ENCODE measurements around the gene ALDH3A1. TPM values are rescaled to one million over a fixed set of nuclear protein-coding genes. Genes with fewer than 3 reads are reported as not detected.

ALDH3A1 gene
- total RNA-seq, 1 experiment from 2014 or later = not detected

- CTCF ChIA-PET = no interaction called here
- BruUV-seq (replicated peaks) = no TSS peak
- TF ChIP-seq EZH2 (IDR thresholded peaks at IDR 0.05; ENCODE audit: borderline replicate concordance, low read depth, low read length, poor library complexity, severe bottlenecking) (no peak), CTCF (conservative IDR thresholded peaks at IDR 0.05; ENCODE audit: low read depth, low read length) (no peak)
- Histone ChIP-seq H3K27me3 (replicated peaks; ENCODE audit: insufficient read depth, low read depth, low read length, poor library complexity) (no peaks in the 10 kb centered on the region), H3K36me3 (ENCODE audit: insufficient read depth, low read length, poor library complexity, severe bottlenecking) (no peaks in the 10 kb centered on the region), H3K27ac (ENCODE audit: low read depth, low read length, poor library complexity, severe bottlenecking) (no peak overlapping the region), H3K4me3 (ENCODE audit: low read depth, low read length, poor library complexity, severe bottlenecking) (no peak overlapping the region), H3K9me3 (ENCODE audit: low read depth, low read length, poor library complexity, severe bottlenecking) (no peaks in the 10 kb centered on the region), H3K4me1 (ENCODE audit: insufficient read depth, low read length, poor library complexity, severe bottlenecking) (no peaks in the 10 kb centered on the region)
- intact Hi-C loops (cut with micrococcal nuclease; ENCODE audit: unreplicated experiment) = no loop called here
- DNase-seq (ENCODE audit: low spot score) = no peak
- POLR2A ChIA-PET (ENCODE audit: low non-redundant PET) = no interaction called here
These were observed 21.3 kb downstream of the ALDH3A1 start for GRCh38 chr17:19726631-19727376.

GRCh38 chr17:19725486-19725885, 22.6 kb downstream of the ALDH3A1 start:
- BruUV-seq (replicated peaks) = no TSS peak
- Histone ChIP-seq H3K27me3 (replicated peaks; ENCODE audit: insufficient read depth, low read depth, low read length, poor library complexity) (no peaks in the 10 kb centered on the region), H3K27ac (ENCODE audit: low read depth, low read length, poor library complexity, severe bottlenecking) (no peak overlapping the region), H3K4me3 (ENCODE audit: low read depth, low read length, poor library complexity, severe bottlenecking) (no peak overlapping the region), H3K9me3 (ENCODE audit: low read depth, low read length, poor library complexity, severe bottlenecking) (no peaks in the 10 kb centered on the region), H3K4me1 (ENCODE audit: insufficient read depth, low read length, poor library complexity, severe bottlenecking) (no peaks in the 10 kb centered on the region), H3K36me3 (ENCODE audit: insufficient read depth, low read length, poor library complexity, severe bottlenecking) (no peaks in the 10 kb centered on the region)
- DNase-seq (ENCODE audit: low spot score) = no peak
- intact Hi-C loops (cut with micrococcal nuclease; ENCODE audit: unreplicated experiment) = no loop called here
- ChIA-PET POLR2A (ENCODE audit: low non-redundant PET) (no interaction called here), CTCF (no interaction called here)
- TF ChIP-seq CTCF (conservative IDR thresholded peaks at IDR 0.05; ENCODE audit: low read depth, low read length) = no peak
- TF ChIP-seq EZH2 (IDR thresholded peaks at IDR 0.05; ENCODE audit: borderline replicate concordance, low read depth, low read length, poor library complexity, severe bottlenecking) = no peak

- Histone ChIP-seq H3K36me3 (ENCODE audit: insufficient read depth, low read length, poor library complexity, severe bottlenecking) (no peaks in the 10 kb centered on the region), H3K4me1 (ENCODE audit: insufficient read depth, low read length, poor library complexity, severe bottlenecking) (no peaks in the 10 kb centered on the region), H3K4me3 (ENCODE audit: low read depth, low read length, poor library complexity, severe bottlenecking) (no peak overlapping the region), H3K27ac (ENCODE audit: low read depth, low read length, poor library complexity, severe bottlenecking) (no peak overlapping the region), H3K27me3 (replicated peaks; ENCODE audit: insufficient read depth, low read depth, low read length, poor library complexity) (no peaks in the 10 kb centered on the region), H3K9me3 (ENCODE audit: low read depth, low read length, poor library complexity, severe bottlenecking) (no peaks in the 10 kb centered on the region)
- DNase-seq (ENCODE audit: low spot score) = no peak
- POLR2A ChIA-PET (ENCODE audit: low non-redundant PET) = no interaction called here
- TF ChIP-seq EZH2 (IDR thresholded peaks at IDR 0.05; ENCODE audit: borderline replicate concordance, low read depth, low read length, poor library complexity, severe bottlenecking) (no peak), CTCF (conservative IDR thresholded peaks at IDR 0.05; ENCODE audit: low read depth, low read length) (no peak)
- no TSS peak for BruUV-seq (replicated peaks)
- CTCF ChIA-PET = no interaction called here
- intact Hi-C loops (cut with micrococcal nuclease; ENCODE audit: unreplicated experiment) = no loop called here
These were observed 23.3 kb downstream of the ALDH3A1 start for GRCh38 chr17:19724501-19725420.

Measured in A673 (cell line).